ENCODE measurements around the gene LPP.

LPP gene

DNA sequence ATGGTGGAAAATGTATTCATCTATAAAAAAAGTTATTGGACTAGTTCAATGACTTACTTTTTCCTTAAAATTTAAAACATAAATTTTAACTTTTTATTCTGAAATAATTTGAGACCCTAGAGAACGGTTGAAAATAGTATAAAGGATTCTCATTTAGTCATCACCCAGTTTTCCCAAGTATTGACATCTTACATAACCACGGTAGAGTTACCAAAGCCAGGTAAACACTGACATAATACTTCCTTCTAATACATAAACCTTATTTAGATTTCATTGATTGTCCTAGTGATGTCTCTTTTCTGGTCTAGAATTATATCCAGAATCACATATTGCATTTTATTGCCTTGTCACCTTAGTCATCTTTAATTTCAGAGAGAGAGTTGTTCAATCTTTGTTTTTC lies 319.1 kb downstream of the LPP start:
- DNase-seq (ENCODE audit: low read depth in 2 of 2): no peak

DNA sequence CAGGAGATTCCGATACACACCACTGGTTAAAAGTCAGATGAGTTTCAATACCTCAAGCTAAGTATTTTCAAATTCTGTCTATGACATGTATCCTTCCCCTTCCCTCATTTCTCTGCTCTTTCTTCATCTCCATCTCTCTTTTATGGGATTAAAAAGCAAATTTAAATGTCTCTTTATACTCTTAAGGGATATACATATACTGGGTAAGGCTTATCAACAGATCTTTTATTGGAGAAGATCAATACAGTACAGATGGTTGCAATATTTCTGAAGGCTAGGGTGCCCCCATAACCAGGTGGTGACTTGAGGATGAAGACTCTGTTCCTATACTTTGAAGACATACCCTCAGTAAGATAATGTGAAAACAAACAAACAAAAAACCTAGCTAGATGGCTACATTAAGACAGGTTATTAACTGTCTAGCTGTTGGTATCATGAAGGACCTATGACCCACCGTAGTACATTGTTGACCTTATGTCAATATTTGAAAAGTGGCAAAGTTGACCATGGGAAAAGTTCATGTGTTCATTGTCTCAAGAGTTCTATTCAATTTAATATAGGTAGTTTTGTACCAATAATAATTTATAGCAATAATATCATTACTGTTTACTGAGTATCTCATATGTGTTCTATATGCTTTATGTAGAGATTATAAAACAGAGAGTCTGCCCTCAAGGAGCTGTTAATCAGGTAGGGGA lies 319.8 kb downstream of the LPP start:
- no peak for DNase-seq (ENCODE audit: low read depth in 2 of 2)

DNA sequence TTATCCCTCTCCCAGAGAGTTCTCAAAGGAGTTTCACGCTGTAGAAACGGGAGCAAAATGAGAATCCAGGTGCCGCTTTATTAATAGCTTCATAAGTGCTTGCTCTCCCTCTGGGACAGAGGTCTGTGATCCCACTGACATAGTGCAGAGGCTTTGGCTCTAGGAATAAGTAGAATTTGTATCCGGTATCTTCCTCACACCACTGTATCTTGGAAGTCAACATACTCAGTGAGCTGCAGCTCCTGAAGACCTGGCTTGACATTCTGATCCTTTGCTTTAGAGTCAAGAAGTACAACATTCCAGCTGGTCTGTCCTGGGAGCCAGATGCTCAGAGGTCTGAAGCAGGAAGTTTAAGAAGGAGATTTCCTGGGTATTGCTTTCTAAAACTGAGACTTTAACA lies 323.0 kb downstream of the LPP start:
- no peak for DNase-seq (ENCODE audit: low read depth in 2 of 2)

DNA sequence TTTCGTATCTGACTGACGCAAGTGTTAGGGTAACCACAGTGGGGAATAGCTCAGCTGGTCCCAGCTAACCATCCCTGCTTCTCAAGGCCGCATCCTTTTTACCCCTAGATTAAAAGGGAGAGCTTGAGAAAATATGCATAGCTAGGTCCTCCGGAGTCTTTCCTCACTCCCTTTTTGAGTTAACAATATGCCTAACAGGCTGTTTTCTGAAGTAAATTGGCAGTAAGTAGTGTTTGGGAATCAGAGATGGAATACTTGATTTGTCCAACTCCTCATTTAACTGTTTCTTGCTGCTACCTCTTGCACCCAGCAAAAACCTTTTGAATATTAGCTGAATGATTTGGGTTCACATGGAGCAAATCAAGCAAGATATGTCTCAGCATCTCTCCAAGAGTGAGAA lies 326.1 kb downstream of the LPP start:
- DNase-seq (ENCODE audit: low read depth in 2 of 2): no peak

DNA sequence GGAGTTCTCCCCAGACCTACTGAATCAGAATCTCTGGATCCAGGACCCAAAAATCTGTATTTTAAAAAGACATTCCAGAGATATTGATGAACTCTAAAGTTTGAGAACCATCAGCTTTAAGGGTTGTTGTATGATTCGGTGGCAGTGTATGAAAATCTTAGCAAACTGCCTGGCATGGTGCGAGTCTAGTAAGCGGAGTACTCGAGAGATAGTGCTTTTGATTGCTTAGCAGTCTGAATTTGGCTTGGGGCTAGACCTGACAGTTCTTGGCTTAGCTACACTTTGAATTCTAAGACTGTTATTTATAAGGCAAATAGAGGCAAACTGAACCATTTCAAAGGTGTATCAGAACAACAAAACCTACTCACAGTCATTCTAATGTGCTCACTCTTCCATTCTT lies 329.0 kb downstream of the LPP start:
- no peak for DNase-seq (ENCODE audit: low read depth in 2 of 2)

DNA sequence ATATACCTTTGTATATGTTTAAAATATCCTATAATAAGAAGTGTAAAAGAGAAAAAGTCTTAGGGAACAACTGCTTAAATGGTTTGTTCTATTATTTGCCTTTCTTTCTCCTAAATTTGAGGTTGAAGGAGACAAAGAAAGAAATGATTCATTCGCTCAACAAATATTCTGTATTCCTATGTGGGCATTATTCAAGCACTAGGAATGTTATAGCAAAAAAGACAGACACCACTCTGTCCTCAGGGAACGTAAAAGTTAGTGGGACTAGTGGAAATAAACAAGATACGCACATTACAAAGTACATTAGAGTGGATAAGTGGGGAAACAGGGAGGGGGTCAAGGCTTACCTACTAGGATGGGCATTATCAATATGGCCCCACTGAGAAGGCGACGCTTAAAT lies 332.2 kb downstream of the LPP start:
- DNase-seq (ENCODE audit: low read depth in 2 of 2): no peak

DNA sequence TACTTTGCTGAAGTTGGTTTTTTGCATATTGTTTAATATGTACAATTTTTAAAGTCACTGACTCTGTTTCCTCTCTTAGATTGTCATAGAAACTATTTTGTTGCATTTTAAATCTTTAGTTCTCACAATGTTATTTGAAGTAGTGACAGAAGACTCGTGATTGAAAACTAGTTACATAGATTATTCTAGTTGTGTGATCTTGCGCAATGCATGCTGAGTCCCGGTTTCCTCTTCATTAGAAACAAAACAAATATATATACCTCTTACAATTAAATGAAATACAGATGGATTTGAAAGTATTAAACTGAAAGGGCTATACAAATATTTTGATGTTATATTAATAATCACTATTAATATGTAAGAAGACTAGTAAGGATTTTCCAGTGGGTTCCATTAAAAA lies 333.0 kb downstream of the LPP start:
- no peak for DNase-seq (ENCODE audit: low read depth in 2 of 2)

DNA sequence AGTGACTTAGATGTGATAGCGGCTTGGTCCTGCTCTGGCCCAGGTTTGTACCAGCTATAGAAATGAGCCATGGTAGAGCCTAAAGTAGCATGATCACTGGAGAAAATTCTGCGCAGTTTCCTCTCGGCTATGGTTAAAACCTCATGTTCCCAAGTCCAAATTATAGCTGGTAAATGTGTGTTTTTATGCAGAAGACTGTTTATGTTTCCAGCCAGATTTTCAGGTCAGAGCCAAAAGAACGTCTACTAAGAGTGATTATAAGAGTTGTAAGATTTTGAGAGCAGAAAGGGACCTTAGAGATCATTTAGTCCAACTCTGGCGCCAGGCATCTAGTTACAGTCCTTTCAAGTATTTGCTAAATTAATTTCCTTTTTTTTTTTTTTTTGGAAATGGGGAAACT lies 333.7 kb downstream of the LPP start:
- no peak for DNase-seq (ENCODE audit: low read depth in 2 of 2)

DNA sequence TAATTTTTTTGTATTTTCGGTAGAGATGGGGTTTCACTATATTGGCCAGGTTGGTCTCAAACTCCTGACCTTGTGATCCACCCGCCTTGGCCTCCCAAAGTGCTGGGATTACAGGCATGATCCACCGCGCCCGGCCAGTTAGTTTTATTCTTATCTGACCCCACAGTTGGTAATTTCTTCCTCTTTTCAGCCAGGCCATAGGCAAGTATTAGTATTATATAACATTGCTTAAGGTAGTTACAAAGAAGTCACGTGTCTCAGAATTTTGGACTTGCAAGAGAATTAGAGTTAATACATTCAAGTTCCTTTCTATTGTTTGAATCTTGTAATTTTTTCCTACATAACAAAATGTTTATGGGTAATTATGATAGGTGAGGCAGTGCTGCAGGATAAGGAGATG lies 334.8 kb downstream of the LPP start:
- no peak for DNase-seq (ENCODE audit: low read depth in 2 of 2)

DNA sequence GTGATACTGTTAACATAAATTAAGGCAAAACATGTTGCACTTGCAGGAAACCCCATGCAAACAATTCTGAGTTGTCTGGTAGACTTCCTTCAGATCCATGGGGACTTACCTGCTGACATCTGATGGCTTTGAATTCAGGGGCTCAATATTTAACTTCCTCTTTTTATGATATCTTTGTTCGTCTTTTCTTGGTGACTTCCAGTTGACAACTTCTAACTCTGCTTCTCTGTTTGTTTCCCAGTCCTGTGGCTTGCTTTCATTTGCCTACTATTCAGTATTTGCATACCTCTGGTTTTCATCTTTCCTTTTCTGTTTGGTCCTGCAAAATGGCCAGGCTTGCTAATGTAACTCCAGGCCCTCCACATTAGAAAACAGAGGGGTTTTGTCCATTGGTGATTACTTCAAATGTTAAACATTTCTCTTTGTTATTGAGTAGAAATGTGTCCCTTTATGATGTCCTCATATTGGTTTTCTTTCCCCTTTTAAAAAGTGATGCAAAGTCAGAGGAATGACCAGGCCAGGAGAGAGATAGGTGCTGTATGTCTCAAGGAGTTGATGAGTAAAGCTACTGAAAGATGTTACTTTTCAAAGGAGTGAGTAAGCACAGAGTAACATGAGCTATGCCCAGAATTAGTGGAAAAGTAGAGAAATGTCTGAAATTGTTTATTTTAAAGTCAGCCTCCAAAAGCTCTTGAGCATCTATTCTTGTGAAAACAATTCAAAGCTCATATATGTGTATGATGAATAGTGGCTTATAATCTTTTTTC lies 335.9 kb downstream of the LPP start:
- DNase-seq (ENCODE audit: low read depth in 2 of 2): peak; percentile 44 to 50

DNA sequence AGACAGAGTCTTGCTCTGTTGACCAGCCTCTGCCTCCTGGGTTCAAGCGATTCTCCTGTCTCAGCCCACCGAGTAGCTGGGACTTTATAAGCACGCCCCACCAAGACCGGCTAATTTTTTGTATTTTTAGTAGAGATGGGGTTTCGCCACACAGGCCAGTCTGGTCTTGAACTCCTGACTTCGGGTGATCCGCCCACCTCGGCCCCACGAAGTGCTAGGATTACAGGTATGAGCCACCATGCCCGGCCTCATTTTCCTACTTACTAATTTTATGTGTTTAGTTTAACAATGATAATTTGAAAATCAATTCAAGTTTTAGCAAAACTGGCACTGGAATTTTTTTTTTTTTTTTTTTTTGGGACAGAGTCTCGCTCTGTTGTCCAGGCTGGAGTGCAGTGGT lies 336.5 kb downstream of the LPP start:
- DNase-seq (ENCODE audit: low read depth in 2 of 2): no peak

DNA sequence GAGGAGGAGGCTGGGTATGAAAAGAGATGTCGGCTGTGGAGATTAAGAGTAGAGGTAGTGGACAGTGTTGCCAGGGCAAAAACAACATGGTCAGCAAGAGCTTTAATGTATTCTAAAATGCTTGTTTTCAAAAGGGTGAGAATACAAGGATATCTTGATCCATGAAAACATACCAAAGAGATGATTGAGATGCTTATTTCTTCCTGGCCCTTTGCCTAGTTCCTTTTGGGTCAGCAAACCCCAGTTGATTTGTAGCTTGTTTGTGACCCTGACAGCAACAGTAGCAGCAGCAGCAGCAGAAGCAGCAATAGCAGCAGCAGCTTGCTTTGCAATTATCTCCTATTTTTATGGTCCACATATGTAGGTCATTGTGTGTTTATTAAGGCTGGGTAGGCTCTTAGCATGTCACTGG lies 337.3 kb downstream of the LPP start:
- DNase-seq (ENCODE audit: low read depth in 2 of 2): peak; percentile 43 to 52

DNA sequence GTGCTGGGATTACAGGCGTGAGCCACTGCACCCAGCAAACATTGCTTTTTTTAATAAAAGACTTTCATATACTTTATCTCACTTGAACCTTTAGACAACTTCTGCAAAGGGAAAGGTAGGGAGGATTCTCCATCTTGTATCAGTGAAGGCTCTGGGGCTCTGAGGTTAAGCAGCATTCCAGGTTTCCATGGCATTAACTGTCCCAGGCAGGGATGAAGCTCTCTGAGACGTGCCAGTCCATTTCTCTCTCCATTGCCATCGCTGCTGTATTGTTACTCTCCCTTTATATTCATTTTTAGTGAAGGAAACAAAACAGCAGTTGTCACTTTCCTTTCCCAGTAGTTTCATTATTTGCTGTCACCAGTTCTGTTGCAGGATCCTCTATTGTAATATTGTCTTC lies 342.4 kb downstream of the LPP start:
- DNase-seq (ENCODE audit: low read depth in 2 of 2): no peak

DNA sequence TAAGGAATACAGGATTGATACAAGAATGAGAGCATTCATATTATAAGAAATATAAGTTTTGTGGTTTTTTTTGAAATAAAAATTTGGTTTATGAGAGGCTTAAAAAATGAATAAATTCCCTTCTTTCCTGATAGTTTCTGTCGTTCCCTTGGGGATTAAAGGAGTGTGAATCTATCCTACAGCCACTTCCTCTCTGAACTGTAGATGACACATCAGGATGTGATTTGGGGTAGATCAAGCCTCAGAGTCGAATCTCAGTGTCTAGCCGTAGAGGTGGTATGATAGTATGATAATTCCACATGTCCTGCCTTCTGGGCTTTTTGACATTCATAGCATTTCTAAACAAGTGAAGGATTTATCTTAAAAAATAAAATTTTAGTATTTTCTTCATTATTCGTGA lies 343.1 kb downstream of the LPP start:
- DNase-seq (ENCODE audit: low read depth in 2 of 2): peak; percentile 36 to 48

DNA sequence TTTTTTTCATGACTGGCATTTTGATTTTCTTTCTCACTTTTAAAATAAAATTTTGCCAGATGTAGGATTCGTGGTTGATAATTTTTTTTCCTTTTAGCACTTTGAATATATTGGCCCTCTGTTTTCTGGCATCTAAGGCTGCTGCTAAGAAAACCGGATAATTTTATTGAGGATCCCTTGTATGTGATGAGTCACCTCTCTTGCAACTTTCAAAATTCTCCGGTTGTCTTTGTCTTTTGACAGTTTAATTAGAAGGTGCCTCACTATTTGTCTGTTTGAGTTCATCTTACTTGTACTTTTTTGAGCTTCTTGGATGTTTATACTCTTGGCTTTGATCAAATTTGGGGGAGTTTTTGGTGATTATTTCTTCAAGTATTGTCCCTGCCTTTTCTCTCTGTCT lies 349.7 kb downstream of the LPP start:
- no peak for DNase-seq (ENCODE audit: low read depth in 2 of 2)

DNA sequence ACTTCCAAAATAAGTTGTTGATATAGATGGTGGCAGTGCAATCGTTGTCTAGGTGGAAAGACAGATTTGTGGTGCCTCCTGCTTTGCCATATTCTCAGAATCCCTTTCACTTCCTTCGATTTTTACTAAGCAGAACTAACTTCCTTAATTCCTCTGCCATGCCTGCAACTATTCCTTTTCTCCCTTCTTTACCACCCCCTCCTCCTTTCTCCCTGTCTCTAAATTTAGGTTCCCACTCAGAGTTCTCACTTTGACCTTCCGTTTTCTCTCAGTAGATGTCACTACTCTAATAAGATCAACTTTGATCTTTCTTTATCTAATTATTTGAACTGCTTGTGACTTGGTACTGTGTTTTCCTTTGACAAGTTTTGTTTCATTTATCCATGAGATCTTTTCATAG lies 351.2 kb downstream of the LPP start:
- DNase-seq (ENCODE audit: low read depth in 2 of 2): no peak

DNA sequence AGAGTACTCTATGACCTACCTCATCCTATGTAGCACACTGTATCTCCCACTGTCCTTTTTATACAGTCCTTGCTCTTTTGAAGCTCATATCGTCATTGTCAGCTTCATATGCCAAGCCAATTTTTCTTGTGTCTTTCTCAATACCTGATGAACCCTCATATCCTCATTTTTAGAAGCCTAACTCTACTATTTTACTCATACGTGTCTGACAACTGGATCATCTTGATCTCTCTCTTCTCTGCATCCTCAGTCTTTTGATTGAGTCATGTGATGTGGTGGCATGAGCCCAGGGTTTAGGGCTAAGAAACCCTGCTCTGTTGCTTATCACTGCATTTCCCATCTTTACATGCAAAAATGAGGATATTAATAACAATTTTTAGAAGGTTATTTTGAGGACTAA lies 352.0 kb downstream of the LPP start:
- DNase-seq (ENCODE audit: low read depth in 2 of 2): no peak

DNA sequence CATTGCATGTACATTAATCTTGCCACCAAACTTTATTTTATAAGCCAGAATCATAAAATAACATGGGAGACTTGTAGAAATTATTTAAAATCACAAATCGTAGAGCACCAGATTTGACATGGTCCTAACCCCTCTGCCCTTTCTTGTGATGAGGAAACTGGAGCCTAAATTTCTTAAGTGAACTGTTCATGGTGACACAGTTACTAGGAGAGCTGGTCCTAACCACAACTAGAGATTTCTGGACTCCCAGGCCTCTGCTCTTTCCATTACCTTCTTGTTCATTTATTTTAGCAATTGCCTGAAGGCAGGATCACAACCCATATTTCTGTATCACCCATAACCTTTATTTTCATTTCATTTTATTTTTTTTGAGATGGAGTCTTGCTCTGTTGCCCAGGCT lies 352.5 kb downstream of the LPP start:
- DNase-seq (ENCODE audit: low read depth in 2 of 2): no peak

DNA sequence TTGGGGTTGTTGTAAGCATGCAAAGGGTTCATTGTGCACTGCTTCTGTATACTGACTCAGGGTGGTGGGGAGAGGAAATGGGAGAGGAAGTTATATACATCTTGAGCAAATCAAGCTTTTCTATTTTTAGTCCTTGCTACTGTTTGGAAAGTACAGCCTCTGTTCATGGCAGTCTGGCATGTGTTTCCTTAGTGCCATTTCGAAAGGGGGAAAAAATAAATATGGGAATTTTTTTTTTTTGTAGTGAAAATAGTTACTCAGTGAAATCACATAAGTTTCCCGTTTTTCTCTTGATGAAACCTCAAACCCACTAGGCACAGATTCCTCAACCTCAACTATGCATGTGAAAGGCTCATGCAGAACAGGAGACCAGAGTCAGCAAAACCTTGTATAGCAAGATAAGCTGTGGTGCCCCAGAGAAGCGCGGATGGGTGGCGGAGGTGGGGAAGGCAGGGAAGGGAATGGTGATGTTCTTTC lies 353.3 kb downstream of the LPP start:
- peak; percentile 93 for DNase-seq (ENCODE audit: low read depth in 2 of 2)

DNA sequence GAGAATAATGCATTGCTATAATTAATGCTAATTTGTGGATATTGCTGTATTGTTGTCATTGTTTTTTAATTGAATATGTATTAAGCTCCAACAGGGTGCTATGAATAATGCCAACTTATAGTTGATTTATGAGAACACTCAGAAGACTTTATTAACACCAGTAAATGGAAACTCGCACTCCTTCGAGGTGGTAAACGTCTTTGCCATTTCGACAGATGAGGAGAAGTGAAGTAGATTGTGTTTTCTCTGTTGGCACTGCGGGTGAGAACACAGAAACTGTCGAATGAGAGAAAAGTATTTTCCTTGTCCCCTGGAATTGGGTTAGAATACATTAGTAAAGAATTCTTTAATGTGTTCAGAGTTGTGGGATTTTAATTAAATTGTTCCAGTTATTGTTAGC lies 354.5 kb downstream of the LPP start:
- no peak for DNase-seq (ENCODE audit: low read depth in 2 of 2)

DNA sequence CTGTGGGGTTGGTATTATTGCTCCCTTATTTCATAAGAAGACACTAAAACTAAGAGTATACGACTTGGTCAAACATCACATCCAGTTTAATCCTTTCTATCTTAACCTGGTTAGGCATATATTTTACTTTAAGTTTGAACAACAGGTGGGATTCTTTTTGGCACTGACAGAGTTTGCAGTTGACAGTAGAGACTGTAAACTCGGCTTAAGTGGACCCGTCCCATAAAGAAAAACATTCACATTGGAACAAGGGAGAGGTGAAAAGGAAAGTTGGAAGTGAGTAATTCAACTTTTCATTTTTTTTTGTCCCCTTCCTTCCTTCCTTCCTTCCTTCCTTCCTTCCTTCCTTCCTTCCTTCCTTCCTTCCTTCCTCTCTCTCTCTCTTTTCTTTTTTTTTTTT lies 355.4 kb downstream of the LPP start:
- no peak for DNase-seq (ENCODE audit: low read depth in 2 of 2)

DNA sequence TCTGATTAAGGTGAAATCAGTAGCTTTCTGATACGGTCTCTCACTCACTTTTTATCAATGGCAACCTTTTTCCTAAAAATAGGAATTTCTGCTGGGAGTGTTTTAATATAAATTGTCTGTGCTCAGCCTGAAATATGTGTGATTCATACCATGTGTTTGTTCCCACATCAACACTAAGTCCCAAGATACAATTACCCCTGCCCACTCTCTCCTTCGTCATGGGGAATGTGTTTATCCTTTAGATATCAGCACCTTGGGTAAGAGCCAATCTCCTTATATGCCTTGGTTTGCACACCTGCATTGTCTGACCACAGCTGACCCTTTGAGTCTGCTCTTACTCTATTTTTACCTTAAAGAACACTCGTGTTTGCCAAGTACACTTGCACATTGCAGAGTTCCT lies 356.4 kb downstream of the LPP start:
- peak; percentile 59 to 62 for DNase-seq (ENCODE audit: low read depth in 2 of 2)

DNA sequence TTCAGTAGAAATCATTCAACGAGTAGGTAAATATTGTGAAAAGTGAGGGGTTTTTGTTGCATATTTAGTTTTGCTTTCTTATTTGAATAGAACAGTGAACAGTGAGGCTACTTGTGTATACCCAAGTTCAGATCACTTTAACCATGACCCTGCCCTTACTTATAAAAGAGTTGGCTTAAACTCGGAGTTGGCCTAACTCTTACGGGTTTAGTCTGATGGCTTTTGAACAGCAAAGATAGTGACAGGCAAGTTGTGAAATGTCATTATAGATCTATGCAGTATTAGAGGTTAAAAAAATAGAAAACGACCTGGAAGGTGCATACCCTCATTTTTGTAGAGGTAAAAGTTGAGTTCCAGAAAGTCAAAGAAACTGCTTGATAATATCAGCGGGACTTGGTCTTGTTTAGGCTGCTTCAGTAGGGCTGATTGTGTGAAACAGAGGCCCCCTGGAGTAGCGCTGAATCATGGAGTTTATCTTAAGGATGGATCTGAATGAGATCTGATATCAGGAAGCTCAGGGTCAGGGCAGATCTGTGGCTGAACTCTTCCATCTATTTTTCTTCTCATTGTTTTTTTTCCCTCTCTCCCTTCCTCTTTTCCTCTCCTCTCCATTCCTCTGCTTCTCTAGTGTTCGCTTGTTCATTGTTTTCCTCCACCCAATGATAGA lies 359.8 kb downstream of the LPP start:
- DNase-seq (ENCODE audit: low read depth in 2 of 2): no peak
